Peyer's patch (tissue), 4 donors: ENCODE results near the gene HSDL1.

Source experiments
- POLR2A ChIP-seq, 2 donors: fragments of 450-650 bp; IDR thresholded peaks; one replicate each; pipeline ENCODE4 v1.5.1; 2017; ENCODE audit warnings: antibody characterized with exemption in 2 of 2, mild to moderate bottlenecking in 2 of 2, moderate library complexity in 2 of 2
- TF ChIP-seq, protein P1 (sequence below), 6 experiments: fragments of 450-650 bp in 4 of 6; fragments of 200-600 bp in 2 of 6; sonication (generic) in 1 of 6; IDR thresholded peaks; one replicate each; pipeline ENCODE4 v1.5.1; 2017 to 2019; ENCODE audit warnings: antibody characterized with exemption in 6 of 6, mild to moderate bottlenecking in 3 of 6, moderate library complexity in 1 of 6

DNA sequence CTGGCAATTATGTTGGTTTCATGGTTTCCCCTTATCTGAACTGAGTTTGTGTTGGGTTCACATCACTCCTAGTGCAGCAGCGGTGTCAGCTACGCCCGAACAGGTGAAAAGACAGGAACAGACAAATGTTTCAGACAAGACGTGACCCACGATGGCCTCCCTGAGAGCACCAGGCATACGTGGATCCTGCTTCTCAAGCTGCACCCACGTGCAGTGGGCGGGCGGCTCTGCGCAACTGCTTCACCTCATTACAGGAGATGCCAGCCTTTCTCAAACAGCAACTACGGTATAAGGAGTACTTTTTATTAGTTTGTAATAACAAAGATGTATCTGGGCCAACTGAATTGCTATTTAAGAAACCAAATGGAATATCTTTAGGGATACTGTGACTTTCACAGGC, 69.6 kb downstream of the HSDL1 start:
- TF ChIP-seq, protein P1, sequence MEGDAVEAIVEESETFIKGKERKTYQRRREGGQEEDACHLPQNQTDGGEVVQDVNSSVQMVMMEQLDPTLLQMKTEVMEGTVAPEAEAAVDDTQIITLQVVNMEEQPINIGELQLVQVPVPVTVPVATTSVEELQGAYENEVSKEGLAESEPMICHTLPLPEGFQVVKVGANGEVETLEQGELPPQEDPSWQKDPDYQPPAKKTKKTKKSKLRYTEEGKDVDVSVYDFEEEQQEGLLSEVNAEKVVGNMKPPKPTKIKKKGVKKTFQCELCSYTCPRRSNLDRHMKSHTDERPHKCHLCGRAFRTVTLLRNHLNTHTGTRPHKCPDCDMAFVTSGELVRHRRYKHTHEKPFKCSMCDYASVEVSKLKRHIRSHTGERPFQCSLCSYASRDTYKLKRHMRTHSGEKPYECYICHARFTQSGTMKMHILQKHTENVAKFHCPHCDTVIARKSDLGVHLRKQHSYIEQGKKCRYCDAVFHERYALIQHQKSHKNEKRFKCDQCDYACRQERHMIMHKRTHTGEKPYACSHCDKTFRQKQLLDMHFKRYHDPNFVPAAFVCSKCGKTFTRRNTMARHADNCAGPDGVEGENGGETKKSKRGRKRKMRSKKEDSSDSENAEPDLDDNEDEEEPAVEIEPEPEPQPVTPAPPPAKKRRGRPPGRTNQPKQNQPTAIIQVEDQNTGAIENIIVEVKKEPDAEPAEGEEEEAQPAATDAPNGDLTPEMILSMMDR (IDR thresholded peaks at IDR 0.05): no peak
- no peak for TF ChIP-seq POLR2A (IDR thresholded peaks at IDR 0.05)
